ENCODE measurements around the gene LCOR.

DNA sequence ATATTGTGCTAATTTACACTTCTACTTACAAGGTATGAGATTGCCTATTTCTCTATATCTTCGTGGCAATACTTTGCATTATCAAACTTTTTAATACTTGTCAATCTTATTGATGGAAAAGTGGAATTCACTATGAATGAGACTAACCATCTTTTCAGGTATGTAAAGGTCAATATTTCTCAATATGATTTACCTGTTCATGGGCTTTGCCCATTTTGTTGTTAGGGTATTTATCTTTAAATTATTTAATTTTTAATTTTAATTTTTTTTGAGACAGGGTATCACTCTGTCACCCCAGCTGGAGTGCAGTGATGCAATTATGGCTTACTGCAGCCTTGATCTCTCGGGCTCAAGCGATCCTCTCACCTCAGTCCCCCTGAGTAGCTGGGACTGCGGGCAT is 47.8 kb upstream of the LCOR start:
- TF ChIP-seq, protein P1, sequence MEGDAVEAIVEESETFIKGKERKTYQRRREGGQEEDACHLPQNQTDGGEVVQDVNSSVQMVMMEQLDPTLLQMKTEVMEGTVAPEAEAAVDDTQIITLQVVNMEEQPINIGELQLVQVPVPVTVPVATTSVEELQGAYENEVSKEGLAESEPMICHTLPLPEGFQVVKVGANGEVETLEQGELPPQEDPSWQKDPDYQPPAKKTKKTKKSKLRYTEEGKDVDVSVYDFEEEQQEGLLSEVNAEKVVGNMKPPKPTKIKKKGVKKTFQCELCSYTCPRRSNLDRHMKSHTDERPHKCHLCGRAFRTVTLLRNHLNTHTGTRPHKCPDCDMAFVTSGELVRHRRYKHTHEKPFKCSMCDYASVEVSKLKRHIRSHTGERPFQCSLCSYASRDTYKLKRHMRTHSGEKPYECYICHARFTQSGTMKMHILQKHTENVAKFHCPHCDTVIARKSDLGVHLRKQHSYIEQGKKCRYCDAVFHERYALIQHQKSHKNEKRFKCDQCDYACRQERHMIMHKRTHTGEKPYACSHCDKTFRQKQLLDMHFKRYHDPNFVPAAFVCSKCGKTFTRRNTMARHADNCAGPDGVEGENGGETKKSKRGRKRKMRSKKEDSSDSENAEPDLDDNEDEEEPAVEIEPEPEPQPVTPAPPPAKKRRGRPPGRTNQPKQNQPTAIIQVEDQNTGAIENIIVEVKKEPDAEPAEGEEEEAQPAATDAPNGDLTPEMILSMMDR (conservative IDR thresholded peaks at IDR 0.05; ENCODE audit: low read depth, low read length): no peak
- TF ChIP-seq EZH2phosphoT487 (IDR thresholded peaks at IDR 0.05; ENCODE audit: borderline replicate concordance, low read length): no peak

Measured in PC-3 (cell line).